Effector memory CD4-positive, alpha-beta T cell (primary cell): Measurements from ENCODE around the gene WDFY4.

Source experiments
- DNase-seq, 3 donors: peaks; one replicate each; pipeline ENCODE4 v3.0.0-alpha.2; 2020
- H3K27ac ChIP-seq: 2 replicates; pipeline ENCODE4 v1.7.0; 2013; ENCODE audit warnings: mild to moderate bottlenecking, low read length, moderate library complexity; ENCODE audit not compliant: insufficient read depth, poor library complexity, severe bottlenecking
- H3K27me3 ChIP-seq: replicated peaks from 2 replicates; pipeline ENCODE4 v1.7.0; 2013; ENCODE audit warnings: mild to moderate bottlenecking, low read length; ENCODE audit not compliant: insufficient read depth, control insufficient read depth, poor library complexity, severe bottlenecking
- H3K36me3 ChIP-seq: 2 replicates; pipeline ENCODE4 v1.7.0; 2013; ENCODE audit warnings: mild to moderate bottlenecking, low read length, moderate library complexity; ENCODE audit not compliant: control insufficient read depth, insufficient read depth
- H3K4me1 ChIP-seq: 2 replicates; pipeline ENCODE4 v1.7.0; 2013; ENCODE audit warnings: low read length, mild to moderate bottlenecking; ENCODE audit not compliant: control insufficient read depth, insufficient read depth, poor library complexity, severe bottlenecking
- H3K4me3 ChIP-seq: 2 replicates; pipeline ENCODE4 v1.7.0; 2013; ENCODE audit warnings: low read length, low read depth, mild to moderate bottlenecking; ENCODE audit not compliant: insufficient read depth, poor library complexity, severe bottlenecking
- H3K9me3 ChIP-seq: 2 replicates; pipeline ENCODE4 v1.7.0; 2013; ENCODE audit warnings: mild to moderate bottlenecking, low read length, moderate library complexity; ENCODE audit not compliant: control insufficient read depth

WDFY4 gene

GRCh38 chr10:48947690-48948469 lies 263.2 kb downstream of the WDFY4 start:
- Histone ChIP-seq H3K36me3 (no peaks in the 10 kb centered on the region), H3K4me3 (no peak overlapping the region), H3K27ac (no peak overlapping the region), H3K4me1 (no peaks in the 10 kb centered on the region), H3K27me3 (no peaks in the 10 kb centered on the region), H3K9me3 (no peaks in the 10 kb centered on the region)
- no peak for DNase-seq

DNA sequence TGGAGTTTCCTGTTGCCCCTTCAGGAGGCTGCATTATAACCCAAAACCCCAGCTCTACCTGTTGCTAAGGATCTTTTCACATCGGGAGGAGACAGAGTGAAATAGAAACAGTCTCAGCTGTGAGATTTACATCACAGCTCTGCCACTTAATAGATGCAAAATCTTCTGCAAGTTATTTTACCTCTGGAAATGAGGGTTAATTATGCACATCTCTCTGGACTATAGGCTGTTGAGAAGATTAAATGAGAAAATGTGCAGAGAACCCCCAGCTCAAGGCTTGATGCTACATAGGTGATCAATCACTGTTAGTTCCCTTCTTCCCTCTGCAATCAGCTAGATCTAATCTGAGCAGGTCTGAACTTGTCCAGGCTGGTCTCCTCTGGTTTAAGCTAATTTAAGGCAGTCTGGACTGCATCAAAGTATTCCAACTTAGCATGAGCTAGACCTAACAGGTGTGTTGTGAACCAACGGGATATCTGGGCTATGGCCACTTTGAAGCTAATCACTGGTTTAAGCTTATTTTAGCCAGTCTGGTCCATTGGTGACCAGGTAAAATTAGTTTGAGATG lies 263.9 kb downstream of the WDFY4 start:
- Histone ChIP-seq H3K4me3 (no peak overlapping the region), H3K9me3 (no peaks in the 10 kb centered on the region), H3K27me3 (no peaks in the 10 kb centered on the region), H3K27ac (no peak overlapping the region), H3K4me1 (no peaks in the 10 kb centered on the region), H3K36me3 (no peaks in the 10 kb centered on the region)
- no peak for DNase-seq

DNA sequence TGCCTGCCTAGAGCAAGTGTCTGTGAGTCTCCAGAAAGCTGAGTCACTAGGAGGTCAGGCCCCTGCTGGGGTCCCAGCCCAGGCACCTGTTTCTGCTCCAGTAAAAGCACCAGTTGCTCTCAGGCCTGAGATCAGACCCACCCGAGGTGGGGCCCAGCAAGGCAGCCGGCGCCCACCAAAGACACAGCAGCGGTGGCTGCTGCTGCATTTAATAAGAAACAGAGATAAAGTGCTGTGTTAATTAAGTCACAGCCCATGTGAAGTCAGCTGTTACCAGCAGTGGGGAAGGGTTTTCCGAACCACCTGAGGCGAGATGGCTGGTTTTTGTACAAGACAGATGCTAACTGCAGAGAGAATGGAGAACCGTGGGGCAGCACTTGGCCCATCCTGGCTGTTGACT lies 267.0 kb downstream of the WDFY4 start:
- Histone ChIP-seq H3K27ac (no peak overlapping the region), H3K27me3 (no peaks in the 10 kb centered on the region), H3K9me3 (no peaks in the 10 kb centered on the region), H3K4me3 (no peak overlapping the region), H3K36me3 (no peaks in the 10 kb centered on the region), H3K4me1 (no peaks in the 10 kb centered on the region)
- no peak for DNase-seq

- no peak for DNase-seq
- H3K9me3 ChIP-seq = no peaks in the 10 kb centered on the region
- no peaks in the 10 kb centered on the region for H3K36me3 ChIP-seq
- no peak overlapping the region for H3K4me3 ChIP-seq
- no peak overlapping the region for H3K27ac ChIP-seq
- H3K27me3 ChIP-seq = no peaks in the 10 kb centered on the region
- H3K4me1 ChIP-seq = no peaks in the 10 kb centered on the region
These were observed 272.9 kb downstream of the WDFY4 start for GRCh38 chr10:48957361-48958151.

- no peak overlapping the region for H3K4me3 ChIP-seq
- no peaks in the 10 kb centered on the region for H3K4me1 ChIP-seq
- DNase-seq = no peak
- H3K9me3 ChIP-seq = no peaks in the 10 kb centered on the region
- H3K36me3 ChIP-seq = no peaks in the 10 kb centered on the region
- no peaks in the 10 kb centered on the region for H3K27me3 ChIP-seq
- no peak overlapping the region for H3K27ac ChIP-seq
These were observed 274.0 kb downstream of the WDFY4 start for GRCh38 chr10:48958598-48959190.

- no peaks in the 10 kb centered on the region for H3K27me3 ChIP-seq
- H3K36me3 ChIP-seq = no peaks in the 10 kb centered on the region
- no peaks in the 10 kb centered on the region for H3K4me1 ChIP-seq
- no peaks in the 10 kb centered on the region for H3K9me3 ChIP-seq
- no peak overlapping the region for H3K4me3 ChIP-seq
- DNase-seq = no peak
- no peak overlapping the region for H3K27ac ChIP-seq
These were observed 279.4 kb downstream of the WDFY4 start for GRCh38 chr10:48964038-48964437.

- H3K9me3 ChIP-seq = no peaks in the 10 kb centered on the region
- H3K27ac ChIP-seq = no peak overlapping the region
- H3K36me3 ChIP-seq = no peaks in the 10 kb centered on the region
- DNase-seq = no peak
- no peaks in the 10 kb centered on the region for H3K4me1 ChIP-seq
- H3K4me3 ChIP-seq = no peak overlapping the region
- no peaks in the 10 kb centered on the region for H3K27me3 ChIP-seq
These were observed 280.8 kb downstream of the WDFY4 start for GRCh38 chr10:48965460-48965859.

GRCh38 chr10:48968036-48968435 lies 283.4 kb downstream of the WDFY4 start:
- Histone ChIP-seq H3K4me1 (no peaks in the 10 kb centered on the region), H3K4me3 (no peak overlapping the region), H3K9me3 (no peaks in the 10 kb centered on the region), H3K27ac (no peak overlapping the region), H3K27me3 (no peaks in the 10 kb centered on the region), H3K36me3 (no peaks in the 10 kb centered on the region)
- DNase-seq = no peak

- H3K4me3 ChIP-seq = no peak overlapping the region
- H3K27me3 ChIP-seq = no peaks in the 10 kb centered on the region
- DNase-seq = no peak
- no peaks in the 10 kb centered on the region for H3K4me1 ChIP-seq
- H3K36me3 ChIP-seq = no peaks in the 10 kb centered on the region
- no peak overlapping the region for H3K27ac ChIP-seq
- no peaks in the 10 kb centered on the region for H3K9me3 ChIP-seq
These were observed 285.4 kb downstream of the WDFY4 start for GRCh38 chr10:48970046-48970445.

DNA sequence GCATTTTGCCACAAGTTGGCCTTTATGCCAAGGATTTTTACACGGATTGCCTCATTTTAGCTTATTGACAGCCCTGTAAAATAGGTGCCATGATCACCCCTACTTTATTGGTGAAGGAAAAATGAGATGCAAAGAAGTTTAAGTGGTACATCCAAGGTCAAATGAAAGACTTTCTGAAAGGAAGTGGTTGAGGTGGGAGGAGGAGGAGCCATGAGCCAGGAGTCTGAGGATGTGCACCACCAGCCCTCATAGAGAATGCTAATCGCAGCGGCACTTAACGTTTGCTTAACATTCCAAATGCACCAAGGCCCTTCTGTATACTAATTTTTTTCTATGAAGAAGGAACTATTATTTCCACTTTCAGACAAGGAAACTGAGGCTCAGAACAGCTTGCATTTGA lies 286.0 kb downstream of the WDFY4 start:
- Histone ChIP-seq H3K4me1 (no peaks in the 10 kb centered on the region), H3K27ac (no peak overlapping the region), H3K9me3 (no peaks in the 10 kb centered on the region), H3K4me3 (no peak overlapping the region), H3K27me3 (no peaks in the 10 kb centered on the region), H3K36me3 (no peaks in the 10 kb centered on the region)
- DNase-seq = no peak
